Ammon's horn (tissue), 1 donor: ENCODE measurements around the gene SOCS2.
"Not testable (repeated sequence)": the region's sequence is repeated elsewhere in the genome, so short reads cannot be mapped to it uniquely, and the experiment has no call there.

ENCODE experiments used
- DNase-seq: peaks from one replicate; pipeline ENCODE4 v3.0.0-alpha.2; 2016; ENCODE audit warnings: low spot score

Gene SOCS2

GRCh38 chr12:93571925-93572711 is at the start of gene SOCS2:
Gene SOCS2 (plus strand): TSS chr12:93572675. CDS start chr12:93572898, 223 bp downstream.
- DNase-seq = no peak

DNA sequence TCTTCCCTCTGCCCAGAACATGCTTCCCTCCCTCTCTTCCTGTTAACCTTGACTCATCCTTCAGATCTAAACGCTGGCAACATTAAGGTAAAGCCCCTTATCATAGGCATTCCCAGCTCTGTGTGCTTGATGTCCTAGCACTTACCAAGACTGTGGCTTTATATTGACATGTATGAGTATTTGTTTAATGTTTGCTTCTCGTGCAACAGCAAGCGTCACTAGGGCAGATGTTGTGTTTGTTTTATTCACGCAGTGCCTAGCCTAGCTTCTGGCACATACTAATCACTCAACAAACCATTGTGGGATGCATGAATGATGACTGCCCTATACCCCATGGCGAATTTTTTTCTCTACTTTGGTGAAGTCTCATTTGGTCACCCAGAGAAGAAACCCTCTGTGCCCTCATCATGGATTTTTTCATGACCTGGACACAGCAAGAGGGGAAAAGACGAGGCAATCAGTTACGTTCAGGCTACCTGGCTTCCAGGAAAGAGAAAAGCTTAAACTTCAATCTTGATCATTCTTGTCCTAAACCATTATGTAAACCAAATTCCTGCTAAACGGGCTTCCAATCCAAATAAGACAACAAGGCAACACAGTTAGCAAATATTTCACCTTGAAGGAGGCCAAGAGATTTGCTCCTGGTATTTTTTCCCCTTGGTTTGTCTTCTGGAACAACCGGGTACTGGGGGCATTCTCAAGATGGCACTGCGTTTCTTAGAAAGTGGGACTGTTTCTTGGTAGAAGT is 47.9 kb upstream of the SOCS2 start:
- no peak for DNase-seq

- no peak for DNase-seq
These were observed 45.6 kb upstream of the SOCS2 start for GRCh38 chr12:93526786-93527428.

DNA sequence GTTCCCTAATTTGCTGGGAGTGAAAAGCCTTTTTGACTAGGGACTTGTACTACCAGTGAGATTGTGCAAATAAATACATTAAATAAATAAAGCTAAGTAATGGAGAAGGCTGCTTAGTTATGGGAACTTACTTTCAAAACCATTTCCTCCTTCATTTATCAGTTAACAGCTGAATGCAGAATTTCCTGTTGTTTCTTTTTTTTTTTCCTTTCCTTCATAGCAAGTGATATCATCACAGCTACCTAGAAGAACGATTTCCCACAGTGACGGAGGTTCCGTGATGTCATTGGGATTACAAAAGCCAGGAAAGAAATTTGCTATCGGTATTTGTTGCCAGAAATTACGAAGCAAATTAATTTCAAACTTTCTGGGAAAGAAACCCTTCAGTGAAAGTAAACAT is 42.1 kb upstream of the SOCS2 start:
- no peak for DNase-seq

DNA sequence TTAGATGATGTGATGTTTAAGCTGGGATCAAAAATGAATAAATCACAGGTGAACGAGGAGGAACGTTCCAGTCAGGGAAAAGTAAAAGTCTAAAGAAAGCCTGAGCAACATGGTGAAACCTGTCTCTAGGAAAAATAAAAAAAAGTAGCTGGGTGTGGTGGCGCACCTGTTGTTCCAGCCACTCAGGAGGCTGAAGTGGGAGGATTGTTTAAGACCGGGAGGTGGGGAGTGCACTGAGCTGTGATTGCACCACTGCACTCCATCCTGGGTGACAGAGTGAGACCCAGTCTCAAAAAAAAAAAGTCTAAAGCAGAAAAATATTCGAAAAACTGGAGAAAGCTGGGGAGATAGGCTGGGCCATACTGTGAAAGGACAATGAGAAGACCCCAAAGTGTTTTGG is 39.2 kb upstream of the SOCS2 start:
- DNase-seq = no peak

GRCh38 chr12:93536111-93536765 is 36.2 kb upstream of the SOCS2 start:
- DNase-seq = no peak

GRCh38 chr12:93536766-93537488 is 35.5 kb upstream of the SOCS2 start:
- peak; percentile 33 for DNase-seq

- DNase-seq = no peak
These were observed 34.7 kb upstream of the SOCS2 start for GRCh38 chr12:93537769-93538168.

DNA sequence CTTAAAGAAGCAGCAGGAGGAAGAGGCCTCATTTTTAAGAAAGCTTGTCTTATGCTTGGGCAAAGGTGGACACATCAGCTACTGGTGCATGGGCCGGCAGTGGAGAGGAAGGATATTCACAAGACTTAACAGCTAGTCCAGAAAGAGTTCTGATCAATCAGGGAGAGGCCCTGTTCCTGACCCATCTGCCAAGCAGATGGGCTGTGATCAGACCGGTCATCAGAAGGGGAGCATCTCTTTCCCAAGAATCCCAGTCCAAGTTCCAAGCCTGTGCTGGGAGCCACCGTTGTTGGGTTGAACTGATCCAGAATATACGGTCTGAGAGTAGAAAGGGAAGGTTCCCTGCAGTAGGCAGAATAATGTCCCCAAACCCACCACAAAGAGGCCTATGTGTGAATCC is 32.7 kb upstream of the SOCS2 start:
- no peak for DNase-seq

DNA sequence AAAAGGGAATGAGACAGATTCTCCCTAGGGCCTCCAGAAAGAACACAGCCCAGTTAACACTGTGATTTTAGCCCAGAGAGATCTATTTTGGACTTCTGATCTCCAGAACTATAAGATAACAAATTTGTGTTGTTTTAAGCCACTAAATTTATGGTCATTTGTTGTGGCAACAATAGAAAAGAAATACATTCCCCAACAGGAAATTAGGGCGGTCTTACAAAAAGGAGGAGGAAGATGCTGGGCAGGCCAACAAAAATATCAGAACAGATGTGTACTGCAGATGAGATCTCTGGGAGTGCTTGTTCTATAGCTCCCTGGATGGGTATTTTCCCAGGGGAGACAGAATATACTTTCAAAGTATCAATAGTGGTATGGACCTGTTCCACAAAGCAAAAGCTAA is 32.0 kb upstream of the SOCS2 start:
- no peak for DNase-seq

- no peak for DNase-seq
These were observed 30.8 kb upstream of the SOCS2 start for GRCh38 chr12:93541578-93542225.

DNA sequence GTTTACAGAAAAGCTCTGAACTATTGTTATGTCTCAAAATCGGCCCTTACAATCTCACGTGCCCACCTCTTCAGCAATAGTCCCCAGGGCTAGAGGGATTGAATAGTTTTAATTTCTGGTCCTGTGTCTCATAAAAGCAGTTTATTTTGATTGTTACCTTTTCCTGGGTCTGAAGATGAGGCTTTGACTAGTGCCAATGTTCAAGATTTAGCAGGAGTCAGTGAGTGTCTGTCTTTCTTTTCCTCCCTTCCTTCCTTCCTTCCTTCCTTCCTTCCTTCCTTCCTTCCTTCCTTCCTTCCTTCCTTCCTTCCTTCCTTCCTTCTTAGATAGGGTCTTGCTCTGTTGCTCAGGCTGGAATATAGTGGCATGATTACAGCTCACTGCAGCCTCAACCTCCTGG is 24.7 kb upstream of the SOCS2 start:
- DNase-seq = no peak

DNA sequence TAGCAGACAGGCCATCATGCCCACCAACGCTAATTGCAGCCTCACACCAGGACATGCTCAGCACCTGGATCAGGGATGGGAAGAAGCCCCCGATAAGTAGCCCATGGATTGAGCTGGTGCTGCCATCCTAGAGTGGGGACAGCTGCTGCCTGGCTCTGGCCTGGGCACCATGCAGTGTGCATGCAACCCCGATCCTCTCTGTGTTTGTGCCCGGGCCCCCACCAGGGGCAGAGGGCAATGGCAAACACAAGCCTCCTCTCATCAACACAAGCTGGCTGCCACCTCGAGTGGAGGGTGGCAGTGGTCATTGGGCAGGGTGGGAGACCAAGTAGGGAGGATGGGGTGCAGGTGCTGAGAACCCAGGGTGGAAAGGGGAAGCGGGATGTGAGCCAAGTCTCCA is 23.3 kb upstream of the SOCS2 start:
- DNase-seq = no peak

DNA sequence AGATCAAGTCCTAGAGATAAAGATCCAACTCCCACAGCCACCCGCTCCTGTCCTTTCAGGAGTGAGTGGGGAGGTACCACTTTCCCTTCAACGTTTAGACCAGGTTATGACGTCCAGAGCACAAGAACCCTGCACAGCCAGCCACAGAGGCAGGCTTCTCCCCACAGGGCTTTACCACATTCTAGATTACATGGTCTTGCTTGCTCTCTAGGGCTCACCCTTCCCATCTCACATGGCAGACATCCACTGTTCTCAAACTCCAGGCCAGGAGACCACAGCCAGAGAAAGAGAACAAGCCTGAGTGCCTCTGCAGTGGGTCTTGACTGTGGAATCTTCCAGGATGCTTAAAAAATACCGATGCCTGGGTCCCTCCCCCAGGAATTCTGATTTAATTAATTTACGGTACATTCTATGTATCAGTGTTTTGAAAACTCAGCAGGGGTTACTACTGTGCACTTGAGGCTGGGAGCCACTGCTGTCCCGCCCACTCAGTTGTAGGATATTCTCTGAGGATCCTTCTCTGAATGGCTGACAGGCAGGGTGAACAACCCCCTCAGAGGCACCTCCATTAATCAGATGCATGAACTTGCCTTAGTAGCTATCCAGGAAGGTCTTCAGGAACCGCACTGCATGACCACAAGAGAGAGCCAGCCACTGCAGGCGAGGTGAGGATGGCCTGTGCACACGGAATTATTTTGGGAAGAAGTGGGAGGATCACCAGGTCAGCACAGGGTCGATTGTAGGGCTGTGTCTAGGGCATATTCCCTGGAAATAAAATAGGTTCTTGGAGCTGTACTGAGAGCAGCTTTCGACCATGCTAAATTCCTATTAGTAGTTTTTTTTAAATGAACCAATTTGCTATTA is 21.5 kb upstream of the SOCS2 start:
- DNase-seq = no peak

DNA sequence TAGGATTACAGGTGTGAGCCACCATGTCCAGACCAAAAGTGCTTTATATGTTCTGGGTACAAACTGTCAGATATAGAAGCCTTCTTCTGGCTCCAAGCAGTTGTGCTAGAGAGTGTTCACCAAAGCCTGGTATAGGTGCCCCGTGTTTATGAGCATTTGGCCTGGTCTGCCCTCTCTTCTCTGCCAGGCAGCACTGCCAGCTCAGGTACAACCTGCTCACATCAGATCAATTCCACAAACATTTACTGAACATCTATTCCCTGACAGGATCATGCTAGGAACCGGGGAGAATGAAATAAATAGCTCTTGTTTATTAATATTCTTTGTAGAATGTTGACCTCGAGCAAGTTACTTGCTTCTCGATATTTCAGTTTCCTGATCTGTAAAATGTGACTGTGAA is 20.0 kb upstream of the SOCS2 start:
- no peak for DNase-seq

DNA sequence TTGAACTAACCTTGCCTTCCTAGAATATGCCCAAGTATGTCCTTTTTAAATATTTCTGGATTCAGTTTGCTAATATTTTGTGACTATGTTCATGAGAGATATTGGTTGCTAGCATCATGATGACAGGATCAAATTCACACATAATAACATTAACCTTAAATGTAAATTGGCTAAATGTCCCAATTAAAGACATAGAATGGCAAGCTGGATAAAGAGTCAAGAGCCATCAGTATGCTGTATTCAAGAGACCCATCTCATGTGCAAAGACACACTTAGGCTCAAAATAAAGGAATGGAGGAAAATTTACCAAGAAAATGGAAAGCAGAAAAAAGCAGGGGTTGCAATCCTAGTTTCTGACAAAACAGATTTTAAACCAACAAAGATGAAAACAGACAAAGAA is 14.6 kb upstream of the SOCS2 start:
- DNase-seq = not testable (repeated sequence)

DNA sequence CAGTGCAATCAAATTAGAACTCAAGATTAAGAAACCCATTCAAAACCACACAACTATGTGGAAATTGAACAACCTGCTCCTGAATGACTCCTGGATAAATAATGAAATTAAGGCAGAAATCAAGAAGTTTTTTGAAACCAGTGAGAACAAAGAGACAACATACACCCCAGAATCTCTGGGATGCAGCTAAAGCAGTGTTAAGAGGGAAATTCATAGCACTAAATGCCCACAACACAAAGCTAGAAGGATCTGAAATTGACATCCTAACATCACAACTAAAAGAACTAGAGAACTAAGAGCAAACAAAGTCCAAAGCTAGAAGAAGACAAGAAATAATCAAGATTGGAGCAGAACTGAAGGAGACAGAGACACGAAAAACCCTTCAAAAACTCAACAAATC is 13.8 kb upstream of the SOCS2 start:
- not testable (repeated sequence) for DNase-seq

- DNase-seq = no peak
These were observed 8.5 kb upstream of the SOCS2 start for GRCh38 chr12:93563807-93564538.

DNA sequence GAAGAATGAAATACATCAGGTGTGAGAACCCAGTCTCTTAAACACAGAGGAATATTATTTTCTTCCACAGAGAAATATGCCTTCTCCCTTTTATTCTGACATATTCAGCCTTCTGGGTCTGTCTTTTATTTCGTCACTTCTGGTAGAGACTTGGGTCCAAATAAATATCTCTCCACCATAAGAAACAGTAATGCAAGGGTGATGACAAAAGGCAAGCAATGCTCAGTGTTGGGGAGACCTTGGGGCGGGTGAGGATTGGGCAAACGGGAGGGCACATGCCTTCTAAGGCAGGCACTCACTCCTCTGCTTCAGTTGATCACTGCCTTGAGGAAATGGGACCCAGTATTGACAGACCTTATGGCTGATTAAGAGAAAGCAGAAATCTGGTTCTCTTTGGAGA is 6.7 kb upstream of the SOCS2 start:
- DNase-seq = no peak

DNA sequence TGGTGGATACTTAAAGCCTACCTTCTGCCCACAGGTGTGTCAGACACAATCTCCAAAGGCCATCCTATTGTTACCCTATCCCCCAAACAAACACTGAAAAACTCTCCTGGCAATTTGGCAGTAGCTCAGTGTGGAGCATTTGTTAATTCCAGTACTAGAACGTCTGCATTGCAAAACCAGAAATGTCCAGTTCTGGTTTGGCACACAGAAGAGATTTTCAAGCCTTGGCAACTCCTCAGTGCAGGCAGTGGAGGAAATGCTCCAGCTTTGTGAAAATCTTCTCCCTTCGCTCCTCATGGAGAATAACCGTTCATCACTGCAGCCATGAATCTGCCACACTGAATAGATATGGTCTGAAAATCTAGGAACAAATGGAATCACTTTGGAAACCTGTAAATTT is 5.3 kb upstream of the SOCS2 start:
- DNase-seq = no peak
